Right lobe of liver (tissue), 6 donors: ENCODE data around the gene ABLIM2. TPM values are rescaled to one million over a fixed set of nuclear protein-coding genes. Genes with fewer than 3 reads are reported as not detected.

Experiments
- ATAC-seq, 4 donors: fragments of 200-7000 bp; cut with Tn5 transposase; one replicate each; pipeline ENCODE4 v1.9.1; 2020; ENCODE audit warnings: mild to moderate bottlenecking in 4 of 4, moderate library complexity in 4 of 4
- DNase-seq, 3 donors: peaks; one replicate each; pipeline ENCODE4 v3.0.0-alpha.2; 2020
- H3K27ac ChIP-seq, 3 donors: fragments of 200-600 bp; one replicate each; pipeline ENCODE4 v1.8.0; 2022
- H3K27me3 ChIP-seq, 2 donors: fragments of 200-600 bp; one replicate each; pipeline ENCODE4 v1.8.0; 2022
- H3K36me3 ChIP-seq, 4 donors: fragments of 200-600 bp; sonication (generic) in 1 of 4; one replicate each; pipeline versions ENCODE4 v1.5.1 to v1.8.0; 2017 to 2022; ENCODE audit warnings: control low read depth in 1 of 4
- H3K4me1 ChIP-seq, 4 donors: fragments of 200-600 bp; sonication (generic) in 1 of 4; one replicate each; pipeline versions ENCODE4 v1.5.1 to v1.8.0; 2017 to 2022; ENCODE audit warnings: control low read depth in 1 of 4
- H3K4me3 ChIP-seq, 3 donors: fragments of 200-600 bp; one replicate each; pipeline ENCODE4 v1.8.0; 2022
- H3K9me3 ChIP-seq, 4 donors: fragments of 200-600 bp; sonication (generic) in 1 of 4; one replicate each; pipeline versions ENCODE4 v1.5.1 to v1.8.0; 2017 to 2022; ENCODE audit warnings: control low read depth in 1 of 4
- POLR2A ChIP-seq: fragments of 450-650 bp; IDR thresholded peaks from one replicate; pipeline ENCODE4 v1.6.1; 2017; ENCODE audit warnings: antibody characterized with exemption, mild to moderate bottlenecking
- WGBS: methylation state at CpG from one replicate; pipeline ENCODE4 v1.1.6; 2018; ENCODE audit warnings: low coverage, low lambda C conversion rate; ENCODE audit not compliant: insufficient coverage; ENCODE audit errors: missing lambda C conversion rate; 5-methylcytosine and 5-hydroxymethylcytosine counted together
- intact Hi-C, 2 donors: fragments of 100-400 bp; cut with DNase I; formaldehyde crosslinking; loops; one replicate each; pipeline versions ENCODE4 v1.11.2 to v1.14.1; 2022
- total RNA-seq, 6 experiments: library from RNA; depleted of rRNA in 2 of 6; stranded (reverse); fragments of >200 nt in 2 of 6; fragmentation: NEBNext Ultra II Directional in 3 of 6; extraction: Animal tissue kit (Norgen Biotek cat#: 25700) in 3 of 6; gene quantifications; one replicate each; pipeline versions ENCODE4 v1.1.0 to v1.2.4, GENCODE V29; 2016 to 2023
- TF ChIP-seq, protein P1 (sequence below), 4 donors: fragments of 200-600 bp in 3 of 4; fragments of 450-650 bp in 1 of 4; IDR thresholded peaks; one replicate each; pipeline versions ENCODE4 v1.5.1 to v1.8.0; 2016 to 2022; ENCODE audit warnings: antibody characterized with exemption in 4 of 4, mild to moderate bottlenecking in 2 of 4
- donor health status: DM: no; HTN: yes; CAD: no.
- donor health status: DM: no; HTN: no; CAD: no.
- donor health status: DM: no; HTN: no; CAD: no.
- donor health status: DM: no; HTN: yes; CAD: no.
- donor health status: DM: no; HTN: yes; CAD: no.

ABLIM2 gene
- total RNA-seq, 6 experiments from 2014 or later, result 0.93 to 3.5 (median 2.3) TPM

DNA sequence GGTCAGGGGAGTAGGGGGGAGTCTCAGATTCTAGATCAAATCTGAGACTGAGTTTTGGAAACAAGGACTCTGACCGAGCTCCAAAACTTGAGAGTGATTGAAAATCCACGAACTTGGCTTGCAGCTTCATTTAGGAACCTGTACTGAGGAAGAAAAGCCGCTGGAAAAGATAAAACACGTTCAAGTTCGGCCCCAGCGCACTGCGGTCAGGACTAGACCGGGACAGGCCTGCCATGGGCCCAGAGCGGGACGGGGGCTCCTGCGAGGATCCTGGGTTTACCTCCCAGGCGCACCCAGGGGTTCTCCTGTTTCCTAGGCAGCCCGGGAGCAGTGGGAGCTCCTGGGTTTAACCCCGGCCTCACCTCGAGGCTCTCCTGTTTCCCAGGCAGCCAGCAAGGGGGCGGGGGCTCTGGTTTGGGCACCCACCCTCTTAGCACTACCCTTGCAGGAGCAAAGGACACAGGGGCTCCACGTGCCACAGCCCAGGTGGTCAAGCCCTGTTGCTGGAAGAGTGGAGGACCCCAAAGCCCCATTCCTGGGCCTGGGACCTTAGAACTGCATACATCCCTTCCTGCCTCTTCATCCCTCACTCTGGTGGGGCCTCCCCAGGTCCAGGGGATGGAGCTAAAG lies 74.5 kb downstream of the ABLIM2 start:
- no peak for TF ChIP-seq POLR2A
- TF ChIP-seq, protein P1, sequence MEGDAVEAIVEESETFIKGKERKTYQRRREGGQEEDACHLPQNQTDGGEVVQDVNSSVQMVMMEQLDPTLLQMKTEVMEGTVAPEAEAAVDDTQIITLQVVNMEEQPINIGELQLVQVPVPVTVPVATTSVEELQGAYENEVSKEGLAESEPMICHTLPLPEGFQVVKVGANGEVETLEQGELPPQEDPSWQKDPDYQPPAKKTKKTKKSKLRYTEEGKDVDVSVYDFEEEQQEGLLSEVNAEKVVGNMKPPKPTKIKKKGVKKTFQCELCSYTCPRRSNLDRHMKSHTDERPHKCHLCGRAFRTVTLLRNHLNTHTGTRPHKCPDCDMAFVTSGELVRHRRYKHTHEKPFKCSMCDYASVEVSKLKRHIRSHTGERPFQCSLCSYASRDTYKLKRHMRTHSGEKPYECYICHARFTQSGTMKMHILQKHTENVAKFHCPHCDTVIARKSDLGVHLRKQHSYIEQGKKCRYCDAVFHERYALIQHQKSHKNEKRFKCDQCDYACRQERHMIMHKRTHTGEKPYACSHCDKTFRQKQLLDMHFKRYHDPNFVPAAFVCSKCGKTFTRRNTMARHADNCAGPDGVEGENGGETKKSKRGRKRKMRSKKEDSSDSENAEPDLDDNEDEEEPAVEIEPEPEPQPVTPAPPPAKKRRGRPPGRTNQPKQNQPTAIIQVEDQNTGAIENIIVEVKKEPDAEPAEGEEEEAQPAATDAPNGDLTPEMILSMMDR (IDR thresholded peaks at IDR 0.05), result no peak
- H3K4me1 ChIP-seq, result no peaks in the 10 kb centered on the region
- H3K36me3 ChIP-seq, result no peaks in the 10 kb centered on the region
- intact Hi-C loops, result no loop called here
- H3K4me3 ChIP-seq, result no peak overlapping the region
- H3K9me3 ChIP-seq, result no peaks in the 10 kb centered on the region
- no peak overlapping the region for H3K27ac ChIP-seq
- ATAC-seq (peak in 1 of 4 donors; percentile 16), DNase-seq (no peak)
- 89% methylated on average over 10 of the region's 17 CpGs for WGBS
- no peaks in the 10 kb centered on the region for H3K27me3 ChIP-seq

DNA sequence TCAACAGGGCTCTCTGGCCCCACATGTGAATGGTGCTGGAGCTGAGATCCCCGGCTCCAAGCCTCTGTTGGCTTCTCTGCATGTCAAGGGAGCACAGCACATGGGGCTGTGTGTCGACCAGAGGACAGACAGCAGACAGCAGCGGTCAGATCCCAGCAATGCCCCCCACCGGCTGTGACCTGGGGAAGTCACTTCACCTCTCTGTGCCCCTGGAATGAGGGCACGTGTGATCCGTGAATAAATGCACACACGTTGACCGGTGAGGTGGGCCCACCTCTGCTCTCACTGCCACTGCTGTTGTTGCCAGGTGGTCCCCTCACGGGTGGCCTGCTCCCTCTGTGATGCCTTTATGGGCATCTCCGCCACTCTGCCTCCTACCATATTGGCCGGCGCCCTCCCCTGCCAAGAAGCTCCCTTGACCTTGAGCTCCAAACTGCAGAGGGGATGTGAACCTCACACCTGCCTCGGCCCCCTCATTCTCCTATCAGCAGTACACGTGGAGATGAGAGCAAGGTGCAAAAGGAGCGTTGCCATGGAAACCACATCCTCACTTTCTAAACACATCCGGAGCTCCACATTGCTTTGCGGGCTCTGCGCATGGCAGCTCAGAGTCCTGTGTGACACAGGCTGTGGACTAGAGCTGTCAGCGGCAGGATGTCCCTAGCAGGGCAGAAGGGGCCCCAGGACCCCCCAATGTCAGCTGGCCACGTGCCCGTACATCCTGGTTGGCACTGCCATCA lies 75.4 kb downstream of the ABLIM2 start:
- no peaks in the 10 kb centered on the region for H3K27me3 ChIP-seq
- intact Hi-C loops, result no loop called here
- TF ChIP-seq, protein P1 (IDR thresholded peaks at IDR 0.05), result no peak
- TF ChIP-seq POLR2A, result no peak
- no peaks in the 10 kb centered on the region for H3K9me3 ChIP-seq
- DNase-seq, result peak in 1 of 3 donors; percentile 15
- no peak for ATAC-seq
- H3K4me3 ChIP-seq, result no peak overlapping the region
- H3K36me3 ChIP-seq, result no peaks in the 10 kb centered on the region
- H3K4me1 ChIP-seq, result no peaks in the 10 kb centered on the region
- WGBS, result 46% methylated on average over 3 of the region's 21 CpGs
- H3K27ac ChIP-seq, result no peak overlapping the region

GRCh38 chr4:8082517-8083055 lies 76.0 kb downstream of the ABLIM2 start:
- no peak for ATAC-seq
- Histone ChIP-seq H3K4me3 (no peak overlapping the region), H3K27me3 (no peaks in the 10 kb centered on the region), H3K27ac (no peak overlapping the region), H3K9me3 (no peaks in the 10 kb centered on the region), H3K4me1 (no peaks in the 10 kb centered on the region), H3K36me3 (no peaks in the 10 kb centered on the region)
- DNase-seq, result no peak
- WGBS, result 37% methylated on average over 5 of the region's 10 CpGs
- intact Hi-C loops, result no loop called here
- TF ChIP-seq, protein P1 (IDR thresholded peaks at IDR 0.05), result no peak
- TF ChIP-seq POLR2A, result no peak

DNA sequence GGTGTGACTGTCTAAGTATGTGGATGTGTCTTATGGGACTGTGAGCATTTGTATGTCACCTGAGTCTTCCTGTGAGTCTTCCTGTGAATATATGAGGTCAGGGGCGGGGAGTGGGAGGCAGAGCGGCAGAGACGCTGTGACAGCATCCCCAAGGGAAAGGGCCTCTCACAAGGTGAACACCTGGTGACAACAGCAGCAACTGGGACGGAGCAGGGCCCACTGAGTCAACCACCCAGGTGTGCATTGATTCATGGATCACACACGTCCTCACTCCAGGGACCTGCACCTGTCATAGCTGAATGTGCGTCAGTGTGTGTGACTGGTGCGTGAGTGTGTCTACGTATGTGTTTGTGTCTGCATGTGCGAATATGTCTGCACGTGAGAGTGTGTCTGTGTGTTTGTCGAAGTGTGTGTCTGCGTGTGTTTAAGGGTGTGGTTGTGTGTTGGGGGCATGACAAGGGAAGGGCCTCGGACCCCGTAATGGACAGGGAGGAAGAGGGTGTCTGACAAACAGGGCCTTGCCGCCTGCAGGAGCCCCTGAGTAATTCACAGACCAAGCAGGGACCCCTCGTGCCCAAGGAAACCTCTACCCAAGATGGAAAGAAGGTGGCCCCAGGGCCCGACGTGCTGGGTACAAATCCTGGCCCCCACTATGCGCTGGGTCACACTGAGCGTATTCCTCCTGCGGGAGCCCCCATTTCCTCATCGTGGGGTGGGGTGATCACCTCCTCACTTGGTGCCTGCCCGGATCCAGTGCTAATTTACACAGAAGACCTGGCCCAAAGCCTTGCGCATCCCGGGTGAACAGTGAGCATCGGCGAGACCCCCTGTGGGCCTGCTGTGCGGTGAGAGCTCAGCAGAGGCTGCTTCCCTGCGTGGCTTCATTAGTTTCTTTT lies 76.7 kb downstream of the ABLIM2 start:
- Histone ChIP-seq H3K27me3 (no peaks in the 10 kb centered on the region), H3K4me3 (no peak overlapping the region), H3K4me1 (no peaks in the 10 kb centered on the region), H3K9me3 (no peaks in the 10 kb centered on the region), H3K36me3 (no peaks in the 10 kb centered on the region), H3K27ac (no peak overlapping the region)
- ATAC-seq (no peak), DNase-seq (peak in 1 of 3 donors; percentile 49)
- intact Hi-C loops, result no loop called here
- TF ChIP-seq, protein P1 (IDR thresholded peaks at IDR 0.05), result no peak
- TF ChIP-seq POLR2A, result no peak
- 67% methylated on average over 10 of the region's 29 CpGs for WGBS
